ENCODE results near the gene METRNL. TPM values are rescaled to one million over a fixed set of nuclear protein-coding genes. Genes with fewer than 3 reads are reported as not detected.
"Not testable (repeated sequence)": the region's sequence is repeated elsewhere in the genome, so short reads cannot be mapped to it uniquely, and the experiment has no call there.

The METRNL gene
- total RNA-seq, 1 donor from 2014 or later, result 63.3 TPM

- not testable (repeated sequence) for DNase-seq (ENCODE audit: low read depth, low spot score)
These were observed 55.0 kb downstream of the METRNL start for GRCh38 chr17:83134456-83134855.

- no peak for DNase-seq (ENCODE audit: low read depth, low spot score)
These were observed 56.3 kb downstream of the METRNL start for GRCh38 chr17:83135692-83136091.

- no peak for DNase-seq (ENCODE audit: low read depth, low spot score)
These were observed 56.7 kb downstream of the METRNL start for GRCh38 chr17:83136156-83136555.

- DNase-seq (ENCODE audit: low read depth, low spot score), result no peak
These were observed 57.5 kb downstream of the METRNL start for GRCh38 chr17:83136931-83137330.

- no peak for DNase-seq (ENCODE audit: low read depth, low spot score)
These were observed 58.1 kb downstream of the METRNL start for GRCh38 chr17:83137523-83137922.

GRCh38 chr17:83138820-83139219, 59.4 kb downstream of the METRNL start:
- DNase-seq (ENCODE audit: low read depth, low spot score), result no peak

GRCh38 chr17:83139541-83140248, 60.3 kb downstream of the METRNL start:
- not testable (repeated sequence) for DNase-seq (ENCODE audit: low read depth, low spot score)

GRCh38 chr17:83140249-83140566, 60.8 kb downstream of the METRNL start:
- not testable (repeated sequence) for DNase-seq (ENCODE audit: low read depth, low spot score)

- DNase-seq (ENCODE audit: low read depth, low spot score), result no peak
These were observed 63.2 kb downstream of the METRNL start for GRCh38 chr17:83142619-83143018.

GRCh38 chr17:83143817-83144231, 64.4 kb downstream of the METRNL start:
- no peak for DNase-seq (ENCODE audit: low read depth, low spot score)

Other genes with a start within 250 kb of the METRNL start
- under 0.01 and 0.07 TPM in 2 replicates for gene ZNF750, start 239.6 kb upstream of the METRNL start, total RNA-seq

Measured in pulmonary artery endothelial cell (primary cell).